Peyer's patch (tissue), 4 donors: ENCODE results near the gene CHRNE.

ENCODE experiments used
- CTCF ChIP-seq, 6 experiments: fragments of 450-650 bp in 4 of 6; fragments of 200-600 bp in 2 of 6; sonication (generic) in 1 of 6; IDR thresholded peaks; one replicate each; pipeline ENCODE4 v1.5.1; 2017 to 2019; ENCODE audit warnings: antibody characterized with exemption in 6 of 6, mild to moderate bottlenecking in 3 of 6, moderate library complexity in 1 of 6
- POLR2A ChIP-seq, 2 donors: fragments of 450-650 bp; IDR thresholded peaks; one replicate each; pipeline ENCODE4 v1.5.1; 2017; ENCODE audit warnings: antibody characterized with exemption in 2 of 2, mild to moderate bottlenecking in 2 of 2, moderate library complexity in 2 of 2

DNA sequence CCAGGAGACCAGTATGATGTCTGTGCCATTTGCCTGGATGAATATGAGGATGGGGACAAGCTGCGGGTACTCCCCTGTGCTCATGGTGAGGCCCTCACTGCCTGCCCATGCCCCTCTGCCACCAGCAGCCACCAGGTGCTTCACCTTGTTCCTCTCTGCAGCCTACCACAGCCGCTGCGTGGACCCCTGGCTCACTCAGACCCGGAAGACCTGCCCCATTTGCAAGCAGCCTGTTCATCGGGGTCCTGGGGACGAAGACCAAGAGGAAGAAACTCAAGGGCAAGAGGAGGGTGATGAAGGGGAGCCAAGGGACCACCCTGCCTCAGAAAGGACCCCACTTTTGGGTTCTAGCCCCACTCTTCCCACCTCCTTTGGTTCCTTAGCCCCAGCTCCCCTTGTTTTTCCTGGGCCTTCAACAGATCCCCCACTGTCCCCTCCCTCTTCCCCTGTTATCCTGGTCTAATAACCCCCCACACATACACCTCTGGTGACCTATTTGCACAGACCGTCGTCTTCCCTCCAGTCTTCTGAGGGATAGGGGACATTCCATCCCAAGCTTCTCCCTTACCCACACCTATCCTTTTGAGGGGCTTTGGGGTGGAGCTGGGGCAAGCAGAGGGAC lies 41.8 kb upstream of the CHRNE start:
- TF ChIP-seq CTCF (IDR thresholded peaks at IDR 0.05) (no peak), POLR2A (IDR thresholded peaks at IDR 0.05) (peak in 1 of 2 donors; percentile 21)
